Measurements from ENCODE around the gene SF3B4.

Gene SF3B4

GRCh38 chr1:149932474-149932873 lies 4.9 kb upstream of the SF3B4 start:
- no peak for DNase-seq

DNA sequence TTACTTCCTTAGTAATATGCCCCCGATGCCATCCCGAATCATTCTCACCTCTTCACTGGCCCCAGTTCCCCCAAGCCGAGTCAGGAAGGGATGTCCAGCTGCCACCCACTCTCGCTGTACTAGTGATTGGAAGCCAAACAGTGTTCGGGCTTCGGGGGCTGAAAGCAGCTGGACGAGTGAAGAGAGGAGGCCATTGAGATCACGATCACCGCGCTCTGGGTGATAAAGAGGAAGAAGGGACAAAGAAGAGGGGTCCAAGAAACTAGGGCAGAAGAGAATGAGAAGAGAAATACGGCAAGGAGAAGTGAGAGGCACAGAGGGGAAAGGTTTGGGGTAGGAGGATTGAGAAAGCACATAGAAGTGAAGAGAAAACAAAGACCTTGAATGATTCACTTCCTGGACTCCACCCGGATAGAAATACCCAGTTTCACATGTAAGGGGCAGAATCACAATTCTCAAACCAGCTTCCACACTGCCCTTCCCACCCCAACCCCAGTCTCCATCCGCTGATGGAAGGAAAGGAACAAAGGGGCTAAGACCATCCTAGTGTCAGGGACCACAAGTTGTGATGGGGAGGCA lies 3.7 kb upstream of the SF3B4 start:
- no peak for DNase-seq

GRCh38 chr1:149929856-149930255 lies 2.3 kb upstream of the SF3B4 start:
- DNase-seq = no peak

DNA sequence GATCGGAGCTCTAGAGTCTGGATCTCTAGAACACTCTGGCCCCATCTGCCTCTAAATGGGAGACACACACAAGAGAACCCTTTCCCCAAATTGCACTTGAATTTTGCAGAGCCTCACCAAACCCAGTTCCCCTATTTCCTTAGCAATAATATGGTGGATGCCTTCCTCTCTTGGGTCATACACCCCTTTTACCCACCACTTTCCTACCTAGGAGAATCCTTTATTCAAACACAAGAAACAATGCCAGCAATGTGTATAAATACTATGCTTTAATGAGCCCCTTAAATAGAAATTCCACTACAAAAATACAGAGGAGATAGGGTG lies 760 bp upstream of the SF3B4 start:
- DNase-seq = no peak

GRCh38 chr1:149927056-149927562 lies 494 bp downstream of the SF3B4 start:
- DNase-seq = no peak

DNA sequence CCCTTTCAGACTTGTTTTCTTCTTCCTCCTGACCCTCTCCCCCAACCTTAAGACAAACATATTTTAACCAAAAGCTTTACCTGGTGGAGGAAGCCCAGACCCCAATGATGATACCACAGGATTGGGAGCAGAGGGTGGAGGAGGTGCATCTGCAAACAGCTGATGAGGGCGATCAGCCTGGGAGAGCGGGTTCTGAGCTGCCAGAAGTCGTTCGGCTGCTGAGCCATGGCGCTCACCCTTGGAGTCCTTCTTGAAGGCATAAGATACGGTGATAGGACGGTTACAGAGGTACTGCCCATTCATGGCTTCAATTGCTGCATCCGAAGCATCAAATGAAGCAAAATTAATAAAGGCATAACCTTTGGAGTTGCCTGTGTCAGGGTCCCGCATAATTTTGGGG lies 1.3 kb downstream of the SF3B4 start:
- DNase-seq = no peak

GRCh38 chr1:149925751-149926150 lies 1.9 kb downstream of the SF3B4 start:
- DNase-seq = no peak

DNA sequence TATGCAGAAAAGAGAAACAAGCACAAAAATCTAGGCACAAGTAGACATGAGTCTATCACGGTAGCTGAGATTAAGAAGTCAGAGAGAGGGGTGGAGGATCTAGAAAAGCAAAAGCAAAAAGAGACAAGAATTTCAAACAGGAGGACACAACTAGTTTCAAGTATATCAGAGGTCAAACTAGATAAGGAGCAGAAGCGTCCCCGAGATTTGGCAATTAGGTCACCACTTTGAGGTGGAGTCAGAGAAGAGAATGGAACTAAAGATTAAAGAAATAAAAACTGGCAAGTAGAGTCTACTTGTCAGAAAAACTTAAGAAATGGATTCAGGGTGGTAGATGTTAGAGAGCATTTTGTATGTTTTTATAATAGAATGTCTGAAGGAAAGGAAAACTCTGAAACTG lies 2.3 kb downstream of the SF3B4 start:
- DNase-seq = no peak

DNA sequence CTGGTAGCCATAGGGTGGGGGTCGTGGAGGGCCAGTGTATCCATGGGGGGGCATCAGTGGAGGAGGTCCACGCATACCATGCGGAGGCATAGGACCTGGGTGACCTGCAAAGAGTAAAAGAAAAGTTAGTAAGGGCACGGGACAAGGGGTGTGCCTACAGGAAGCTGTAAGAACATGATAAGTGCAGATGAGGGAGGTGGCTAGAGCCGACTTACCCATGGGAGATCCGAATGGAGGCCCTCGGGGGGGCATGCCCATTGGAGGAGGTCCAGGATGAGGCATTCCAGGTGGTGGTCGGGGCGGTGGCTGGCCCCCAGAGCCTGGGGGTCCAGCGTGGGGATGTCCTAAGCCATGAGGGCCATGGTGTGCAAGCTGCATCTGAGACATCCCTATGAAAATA lies 4.0 kb downstream of the SF3B4 start:
- DNase-seq = no peak

DNA sequence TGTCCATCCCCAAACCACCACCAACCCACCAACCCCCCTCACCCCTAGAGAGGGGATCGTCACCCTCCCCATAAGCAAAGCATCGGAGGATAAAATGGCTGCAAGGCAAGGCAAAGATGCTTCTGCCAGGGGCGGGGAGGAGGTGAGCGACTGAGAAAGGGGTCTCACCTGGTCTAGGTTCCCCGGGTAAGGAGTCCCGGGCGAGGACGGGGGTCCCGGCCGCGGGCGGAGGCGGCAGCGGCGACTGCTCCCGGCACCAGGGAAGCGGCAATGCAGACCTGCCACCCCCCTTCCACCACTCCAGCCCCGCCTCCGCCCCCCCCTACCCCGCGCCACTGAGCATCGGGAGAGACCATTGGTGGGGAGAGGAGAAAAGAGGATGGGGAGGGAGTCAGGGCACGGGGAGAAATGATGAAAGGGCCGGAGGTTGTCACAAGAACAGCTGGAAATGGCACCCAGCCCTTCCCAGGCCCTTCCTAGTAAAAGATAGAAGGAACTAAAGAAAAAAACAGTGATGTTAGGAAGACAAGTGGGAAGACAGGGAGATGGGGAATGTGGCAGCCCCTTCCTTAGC lies 9.9 kb downstream of the SF3B4 start, which contains the start of gene SV2A:
SV2A (minus strand) TSS at position 274 of the 574 bp plus-strand sequence. CDS start 4,004 bp downstream, outside the sequence.
- peak; percentile 85 for DNase-seq

DNA sequence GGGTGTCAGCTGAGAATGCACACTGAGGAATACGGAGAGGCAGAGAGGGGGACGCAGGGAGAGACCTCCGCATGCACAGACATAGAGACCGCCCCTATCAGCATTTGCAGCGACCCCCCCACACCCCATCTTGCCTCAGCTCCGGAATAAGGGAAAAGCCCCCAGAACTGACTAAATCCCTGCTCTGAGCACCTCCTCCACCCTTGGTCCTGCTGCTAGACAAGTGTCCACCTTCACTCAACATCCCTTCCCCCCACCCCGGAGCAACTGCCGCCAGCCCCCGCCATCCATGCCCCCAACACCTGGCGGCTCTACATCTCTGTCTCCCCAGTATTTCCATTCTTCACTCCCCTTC lies 10.7 kb downstream of the SF3B4 start:
- DNase-seq = no peak

GRCh38 chr1:149916193-149916897 lies 11.3 kb downstream of the SF3B4 start:
- DNase-seq = no peak

- DNase-seq = no peak
Measured at GRCh38 chr1:149915429-149916192, 12.0 kb downstream of the SF3B4 start.

DNA sequence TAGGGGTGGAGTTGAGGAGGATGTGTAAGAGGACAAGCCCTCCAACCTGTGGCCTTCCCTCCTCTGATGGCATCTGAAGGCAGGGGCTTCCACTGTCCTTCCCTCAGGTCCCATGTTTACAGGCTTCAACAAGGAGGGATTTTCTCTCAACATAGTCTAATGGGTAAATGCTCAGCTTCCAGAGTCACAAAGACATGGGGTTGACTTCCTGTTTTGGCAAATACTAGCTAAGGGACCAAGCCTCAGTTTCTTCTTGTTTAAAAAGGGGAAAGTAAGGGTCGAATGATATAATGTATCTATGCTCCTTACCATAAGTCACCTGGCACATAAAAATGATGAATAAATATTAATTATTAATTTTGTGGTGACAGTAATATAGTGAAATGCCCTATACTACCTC lies 13.1 kb downstream of the SF3B4 start:
- DNase-seq = no peak

GRCh38 chr1:149906570-149907075 lies 21.0 kb downstream of the SF3B4 start:
- DNase-seq = no peak

- no peak for DNase-seq
Measured at GRCh38 chr1:149903836-149904491, 23.6 kb downstream of the SF3B4 start.

DNA sequence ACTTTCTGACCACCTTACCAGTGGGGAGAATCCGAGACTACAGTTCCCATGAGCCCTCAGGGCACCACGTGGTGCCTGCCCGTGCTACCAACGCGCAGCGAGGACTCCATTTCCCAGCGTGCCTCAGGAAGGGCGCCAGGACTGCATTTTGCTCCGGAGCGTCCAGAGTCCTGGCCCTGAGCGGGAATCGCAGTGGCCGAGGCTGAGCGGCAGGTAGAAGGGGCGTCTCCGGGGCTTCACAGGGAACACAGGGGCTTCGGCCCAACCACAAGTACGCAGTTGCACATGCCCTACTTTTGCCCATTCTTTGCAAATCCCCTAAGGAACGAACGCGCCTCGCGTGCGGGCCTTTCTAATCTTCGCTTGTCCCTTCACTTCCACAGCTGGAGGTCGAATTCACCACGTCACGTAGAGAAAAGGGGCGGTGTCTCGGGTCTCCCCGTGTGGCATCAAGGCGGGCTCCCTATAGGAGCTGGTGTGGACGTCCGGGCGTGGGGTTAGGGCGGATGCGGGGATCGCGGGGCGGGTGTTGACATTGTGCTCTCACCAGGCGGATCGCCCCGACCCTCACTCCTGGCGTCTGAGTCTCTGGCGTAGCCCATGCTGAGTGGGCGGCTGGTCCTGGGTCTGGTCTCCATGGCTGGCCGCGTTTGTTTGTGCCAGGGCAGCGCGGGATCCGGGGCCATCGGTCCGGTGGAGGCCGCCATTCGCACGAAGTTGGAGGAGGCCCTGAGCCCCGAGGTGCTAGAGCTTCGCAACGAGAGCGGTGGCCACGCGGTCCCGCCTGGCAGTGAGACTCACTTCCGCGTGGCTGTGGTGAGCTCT lies 27.9 kb downstream of the SF3B4 start, which contains the start of gene BOLA1:
BOLA1 (plus strand) TSS at position 109 of the 825 bp plus-strand sequence; CDS start at position 601, 492 bp downstream.
- DNase-seq = peak; percentile 93

DNA sequence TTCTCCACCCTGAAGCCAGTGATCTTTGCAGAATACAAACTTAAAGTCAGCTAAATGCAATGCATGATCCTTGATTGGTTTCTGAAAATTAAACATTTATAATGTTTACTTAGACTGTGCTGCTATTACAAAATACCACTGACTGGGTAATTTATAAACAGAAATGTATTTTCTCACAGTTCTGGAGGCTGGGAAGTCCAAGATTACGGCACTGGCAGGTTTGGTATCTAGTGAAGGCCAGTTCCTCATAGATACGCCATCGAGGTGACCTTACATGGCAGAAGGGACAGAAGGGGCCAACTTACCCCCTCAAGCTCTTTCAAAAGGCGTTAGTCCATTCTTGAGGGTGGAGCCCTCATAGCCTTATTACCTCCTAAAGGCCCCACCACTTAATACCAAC lies 31.0 kb downstream of the SF3B4 start:
- DNase-seq = no peak

DNA sequence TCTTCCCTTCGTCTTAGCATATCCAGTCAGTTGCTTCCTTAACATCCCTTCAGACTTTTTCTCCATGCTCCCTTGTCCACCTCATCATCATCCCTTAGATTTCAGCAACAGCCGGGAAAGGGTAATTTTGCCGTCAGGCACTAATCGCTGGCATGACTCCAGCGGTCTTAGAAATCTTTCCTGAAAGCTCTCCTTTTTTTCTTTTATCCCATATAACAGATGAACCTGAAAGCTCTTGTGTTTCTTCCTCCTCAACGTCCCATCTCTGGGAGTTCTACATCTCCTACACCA lies 38.7 kb downstream of the SF3B4 start:
- DNase-seq = peak; percentile 52

- DNase-seq = peak; percentile 91
Measured at GRCh38 chr1:149888247-149888998, 39.2 kb downstream of the SF3B4 start.
